Large intestine (tissue), 12 donors: ENCODE results near the gene SENP7. TPM values are rescaled to one million over a fixed set of nuclear protein-coding genes. Genes with fewer than 3 reads are reported as not detected.
A peak's percentile ranks its signal among the peaks of the same experiment; 100 is the strongest.
"Not testable (repeated sequence)": the region's sequence is repeated elsewhere in the genome, so short reads cannot be mapped to it uniquely, and the experiment has no call there.

ENCODE experiments used
- DNase-seq, 2 donors: peaks; one replicate each; pipeline versions ENCODE4 v3.0.0 to v3.0.0-alpha.2; 2013
- H3K27ac ChIP-seq: one replicate; pipeline ENCODE4 v1.5.1; 2013; ENCODE audit warnings: low read length
- H3K27me3 ChIP-seq: 2 replicates; pipeline ENCODE4 v1.6.1; 2013; ENCODE audit warnings: low read length; ENCODE audit not compliant: control insufficient read depth, insufficient read depth
- H3K36me3 ChIP-seq: 2 replicates; pipeline ENCODE4 v1.6.1; 2013; ENCODE audit warnings: low read length; ENCODE audit not compliant: control insufficient read depth, insufficient read depth
- H3K4me1 ChIP-seq: one replicate; pipeline ENCODE4 v1.6.1; 2013; ENCODE audit warnings: low read length; ENCODE audit not compliant: control insufficient read depth, insufficient read depth
- H3K4me3 ChIP-seq: one replicate; pipeline ENCODE4 v1.5.1; 2013; ENCODE audit warnings: low read length
- H3K9me3 ChIP-seq: one replicate; pipeline ENCODE4 v1.6.1; 2013; ENCODE audit warnings: mild to moderate bottlenecking, low read depth, low read length, moderate library complexity; ENCODE audit not compliant: control insufficient read depth
- WGBS: methylation state at CpG from one replicate; pipeline ENCODE4 v1.1.5; 2013; ENCODE audit warnings: low lambda C conversion rate; ENCODE audit not compliant: insufficient coverage; 5-methylcytosine and 5-hydroxymethylcytosine counted together
- long read RNA-seq, 11 donors: transcript quantifications; one replicate each; lab custom pipeline, GENCODE V29; 2026
- polyA plus RNA-seq: library from polyadenylated mRNA; unstranded; fragments of 120-200 nt; gene quantifications from one replicate; pipeline ENCODE4 v1.2.1, GENCODE V29; 2013

Gene SENP7
- 41.1 TPM for polyA plus RNA-seq
- long read RNA-seq, donor 1, partial matches to known transcripts: 0 of 1 reads
- long read RNA-seq, donor 1, other reads (novel, unspliced or antisense): 0 of 1 reads
- long read RNA-seq, donor 2, partial matches to known transcripts: 0 of 1 reads
- long read RNA-seq, donor 2, other reads (novel, unspliced or antisense): 0 of 1 reads
- long read RNA-seq, donor 3: 0 reads
- long read RNA-seq, donor 4: 0 reads
- long read RNA-seq, donor 5: 0 reads
- long read RNA-seq, donor 6, partial matches to known transcripts: 0 of 2 reads
- long read RNA-seq, donor 6, other reads (novel, unspliced or antisense): 0 of 2 reads
- long read RNA-seq, donor 7, partial matches to known transcripts: 0 of 2 reads
- long read RNA-seq, donor 7, other reads (novel, unspliced or antisense): 0 of 2 reads
- long read RNA-seq, donor 8, partial matches to known transcripts: 6 of 6 reads
- long read RNA-seq, donor 8, other reads (novel, unspliced or antisense): 0 of 6 reads
- long read RNA-seq, donor 9: 0 reads
- long read RNA-seq, donor 10, partial matches to known transcripts: 0 of 2 reads
- long read RNA-seq, donor 10, other reads (novel, unspliced or antisense): 0 of 2 reads
- long read RNA-seq, donor 11, partial matches to known transcripts: 0 of 1 reads
- long read RNA-seq, donor 11, other reads (novel, unspliced or antisense): 0 of 1 reads

GRCh38 chr3:101512646-101513418 lies at the start of gene SENP7:
Gene SENP7 (minus strand): TSS chr3:101513212. CDS start chr3:101513130, 82 bp downstream.
- Histone ChIP-seq H3K27ac (peak within 1 kb of the TSS; percentile 91), H3K36me3 (no peaks in the 10 kb centered on the region), H3K27me3 (no peaks in the 10 kb centered on the region), H3K4me1 (no peaks in the 10 kb centered on the region), H3K9me3 (no peaks in the 10 kb centered on the region), H3K4me3 (peak within 1 kb of the TSS; percentile 69)
- DNase-seq: peak; percentile 85 to 88
- WGBS: no CpG with 5 or more reads among the region's 54 CpGs

GRCh38 chr3:101561630-101562328 lies 48.8 kb upstream of the SENP7 start, which contains the start of gene TRMT10C:
Gene TRMT10C (plus strand): TSS chr3:101561868. CDS start chr3:101564782, 2,914 bp downstream.
- H3K27me3 ChIP-seq: no peaks in the 10 kb centered on the region
- peak within 1 kb of the TSS; percentile 87 for H3K27ac ChIP-seq
- H3K9me3 ChIP-seq: no peaks in the 10 kb centered on the region
- peaks cover 5% of the 10 kb centered on the region for H3K4me1 ChIP-seq
- H3K4me3 ChIP-seq: peak within 1 kb of the TSS; percentile 74
- H3K36me3 ChIP-seq: peaks cover 13% of the 10 kb centered on the region
- 0% methylated on average over 3 of the region's 35 CpGs for WGBS
- peak; percentile 94 to 96 for DNase-seq

GRCh38 chr3:101556064-101556463 lies 43.1 kb upstream of the SENP7 start:
- Histone ChIP-seq H3K36me3 (no peaks in the 10 kb centered on the region), H3K27me3 (no peaks in the 10 kb centered on the region), H3K4me1 (no peaks in the 10 kb centered on the region), H3K9me3 (peaks cover 7% of the 10 kb centered on the region), H3K4me3 (no peak overlapping the region), H3K27ac (no peak overlapping the region)
- DNase-seq: no peak
- no CpG with 5 or more reads among the region's 3 CpGs for WGBS

- not testable (repeated sequence) for H3K27me3 ChIP-seq, H3K4me1 ChIP-seq, H3K27ac ChIP-seq, H3K36me3 ChIP-seq, H3K4me3 ChIP-seq, DNase-seq
- peaks cover 13% of the 10 kb centered on the region for H3K9me3 ChIP-seq
- no CpG with 5 or more reads among the region's 5 CpGs for WGBS
Observed at GRCh38 chr3:101553381-101553780, 40.4 kb upstream of the SENP7 start.

- not testable (repeated sequence) for H3K4me3 ChIP-seq, H3K27me3 ChIP-seq, H3K36me3 ChIP-seq, H3K4me1 ChIP-seq, H3K27ac ChIP-seq, DNase-seq
- peaks cover 13% of the 10 kb centered on the region for H3K9me3 ChIP-seq
- WGBS: no CpG with 5 or more reads among the region's 50 CpGs
Observed at GRCh38 chr3:101551359-101552081, 38.5 kb upstream of the SENP7 start.

GRCh38 chr3:101549473-101549872 lies 36.5 kb upstream of the SENP7 start:
- no peak for DNase-seq
- Histone ChIP-seq H3K4me1 (peaks cover 2% of the 10 kb centered on the region), H3K36me3 (no peaks in the 10 kb centered on the region), H3K4me3 (no peak overlapping the region), H3K27ac (no peak overlapping the region), H3K27me3 (no peaks in the 10 kb centered on the region), H3K9me3 (peaks cover 13% of the 10 kb centered on the region)
- no CpG with 5 or more reads among the region's 1 CpG for WGBS

GRCh38 chr3:101548527-101549105 lies 35.6 kb upstream of the SENP7 start:
- no peaks in the 10 kb centered on the region for H3K27me3 ChIP-seq
- WGBS: no CpG with 5 or more reads among the region's 2 CpGs
- peaks cover 13% of the 10 kb centered on the region for H3K9me3 ChIP-seq
- H3K4me1 ChIP-seq: peaks cover 2% of the 10 kb centered on the region
- no peak overlapping the region for H3K4me3 ChIP-seq
- peak; percentile 33 to 61 for DNase-seq
- no peaks in the 10 kb centered on the region for H3K36me3 ChIP-seq
- no peak overlapping the region for H3K27ac ChIP-seq

GRCh38 chr3:101544161-101544850 lies 31.3 kb upstream of the SENP7 start:
- no CpG with 5 or more reads among the region's 1 CpG for WGBS
- H3K27me3 ChIP-seq: no peaks in the 10 kb centered on the region
- H3K4me1 ChIP-seq: no peaks in the 10 kb centered on the region
- H3K9me3 ChIP-seq: no peaks in the 10 kb centered on the region
- no peak overlapping the region for H3K27ac ChIP-seq
- H3K4me3 ChIP-seq: no peak overlapping the region
- no peak for DNase-seq
- H3K36me3 ChIP-seq: no peaks in the 10 kb centered on the region

GRCh38 chr3:101542957-101543356 lies 29.9 kb upstream of the SENP7 start:
- no peaks in the 10 kb centered on the region for H3K27me3 ChIP-seq
- H3K36me3 ChIP-seq: no peaks in the 10 kb centered on the region
- H3K4me3 ChIP-seq: no peak overlapping the region
- no peaks in the 10 kb centered on the region for H3K4me1 ChIP-seq
- H3K27ac ChIP-seq: no peak overlapping the region
- no peak for DNase-seq
- H3K9me3 ChIP-seq: no peaks in the 10 kb centered on the region
